Astrocyte of the cerebellum (primary cell): ENCODE measurements around the gene IKZF1.

ENCODE experiments used
- DNase-seq: peaks from one replicate; pipeline ENCODE4 v3.0.0-alpha.2; 2011; ENCODE audit warnings: low read depth
- H3K4me3 ChIP-seq: 2 replicates; pipeline ENCODE4 v1.5.1; 2011; ENCODE audit warnings: mild to moderate bottlenecking, low read depth, low read length, moderate library complexity
- in situ Hi-C: cut with HindIII; loops from 2 replicates; pipeline ENCODE4 v1.10.0; 2017; ENCODE audit warnings: low sequenced_read_pairs
- TF ChIP-seq, protein P1 (sequence below): IDR thresholded peaks from 2 replicates; pipeline ENCODE4 v1.5.1; 2012; ENCODE audit warnings: low read length, low read depth, moderate library complexity, mild to moderate bottlenecking; ENCODE audit errors: missing control alignments

The IKZF1 gene

DNA sequence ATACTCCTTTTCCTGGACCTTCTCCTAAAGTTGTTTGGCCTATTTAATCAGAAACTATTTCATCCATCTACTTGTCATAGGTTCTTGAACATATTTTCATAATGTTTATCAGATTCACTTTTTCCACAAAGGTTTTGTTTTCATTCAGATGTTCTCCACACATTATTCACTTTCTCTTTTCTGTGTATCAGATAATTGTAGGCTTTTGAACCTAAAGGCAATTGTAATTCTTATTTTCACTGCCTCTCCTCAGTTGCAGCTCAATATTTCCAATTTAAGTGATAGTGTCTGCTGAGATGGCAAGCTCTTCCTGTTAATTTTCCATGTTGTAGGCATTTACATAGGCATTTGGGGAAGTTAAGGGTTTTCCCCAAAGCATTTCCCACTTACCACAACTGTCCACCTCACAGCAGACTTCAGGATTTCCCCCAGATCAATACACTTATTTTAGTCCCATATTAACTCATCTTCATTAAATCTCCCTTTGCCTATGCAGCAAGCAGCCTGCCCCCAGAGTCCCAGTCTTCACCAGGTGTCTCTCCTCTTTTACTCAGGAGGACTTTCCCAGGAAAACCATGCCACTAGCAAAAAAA lies 12.3 kb upstream of the IKZF1 start:
- TF ChIP-seq, protein P1, sequence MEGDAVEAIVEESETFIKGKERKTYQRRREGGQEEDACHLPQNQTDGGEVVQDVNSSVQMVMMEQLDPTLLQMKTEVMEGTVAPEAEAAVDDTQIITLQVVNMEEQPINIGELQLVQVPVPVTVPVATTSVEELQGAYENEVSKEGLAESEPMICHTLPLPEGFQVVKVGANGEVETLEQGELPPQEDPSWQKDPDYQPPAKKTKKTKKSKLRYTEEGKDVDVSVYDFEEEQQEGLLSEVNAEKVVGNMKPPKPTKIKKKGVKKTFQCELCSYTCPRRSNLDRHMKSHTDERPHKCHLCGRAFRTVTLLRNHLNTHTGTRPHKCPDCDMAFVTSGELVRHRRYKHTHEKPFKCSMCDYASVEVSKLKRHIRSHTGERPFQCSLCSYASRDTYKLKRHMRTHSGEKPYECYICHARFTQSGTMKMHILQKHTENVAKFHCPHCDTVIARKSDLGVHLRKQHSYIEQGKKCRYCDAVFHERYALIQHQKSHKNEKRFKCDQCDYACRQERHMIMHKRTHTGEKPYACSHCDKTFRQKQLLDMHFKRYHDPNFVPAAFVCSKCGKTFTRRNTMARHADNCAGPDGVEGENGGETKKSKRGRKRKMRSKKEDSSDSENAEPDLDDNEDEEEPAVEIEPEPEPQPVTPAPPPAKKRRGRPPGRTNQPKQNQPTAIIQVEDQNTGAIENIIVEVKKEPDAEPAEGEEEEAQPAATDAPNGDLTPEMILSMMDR = no peak
- DNase-seq = no peak
- no peak overlapping the region for H3K4me3 ChIP-seq
- in situ Hi-C loops = no loop called here

DNA sequence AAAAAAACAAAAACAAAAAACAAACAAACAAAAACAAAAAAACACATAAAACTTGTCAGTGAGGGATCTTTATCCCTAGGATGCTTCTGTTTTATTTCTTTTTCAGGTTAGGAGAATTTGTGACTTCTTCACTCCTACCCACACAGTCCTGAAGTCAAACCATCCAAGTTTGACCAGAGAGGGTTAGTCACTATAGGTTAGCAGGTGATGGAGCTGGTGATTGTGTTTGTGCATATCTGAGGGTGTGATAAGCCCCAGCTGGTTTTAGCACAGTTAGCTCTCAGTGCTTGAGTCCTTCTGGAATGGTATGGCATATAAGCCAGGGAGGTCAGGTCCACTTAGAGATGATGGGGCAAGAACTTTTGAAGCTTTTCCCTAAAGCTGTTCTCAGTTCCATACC lies 11.8 kb upstream of the IKZF1 start:
- TF ChIP-seq, protein P1 = no peak
- no peak for DNase-seq
- in situ Hi-C loops = no loop called here
- H3K4me3 ChIP-seq = no peak overlapping the region

DNA sequence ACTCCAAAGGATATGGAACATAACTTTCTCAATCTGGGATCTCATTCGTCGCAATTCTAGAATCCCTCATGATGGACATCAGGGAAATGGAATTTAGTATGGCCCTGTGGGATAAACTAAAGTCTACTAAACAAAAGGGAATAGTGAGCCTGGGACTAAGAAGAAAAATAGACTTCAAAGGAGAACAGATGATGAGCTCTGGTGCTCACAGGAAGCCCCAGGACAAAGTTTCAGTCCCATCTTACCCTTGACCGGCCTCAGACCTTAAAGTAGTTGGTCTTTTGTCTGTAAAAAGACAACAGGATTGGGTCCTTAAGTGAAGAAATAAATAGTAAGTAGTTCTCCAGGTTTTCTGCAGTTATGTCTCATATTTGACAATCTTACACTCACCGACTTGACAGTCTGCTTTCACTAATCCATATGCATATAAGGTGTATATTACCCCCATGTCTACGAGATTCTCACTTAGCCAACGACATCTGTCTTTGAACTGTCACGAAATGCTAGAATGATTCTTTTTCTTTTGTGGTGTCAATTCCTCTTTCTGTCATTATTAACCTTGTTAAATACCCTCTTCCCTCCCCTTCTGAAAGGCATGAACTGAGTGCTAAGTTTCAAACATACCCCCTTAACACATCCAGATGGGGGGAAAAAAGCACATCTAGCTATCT lies 10.9 kb upstream of the IKZF1 start:
- no peak overlapping the region for H3K4me3 ChIP-seq
- TF ChIP-seq, protein P1 = no peak
- no peak for DNase-seq
- in situ Hi-C loops = no loop called here

DNA sequence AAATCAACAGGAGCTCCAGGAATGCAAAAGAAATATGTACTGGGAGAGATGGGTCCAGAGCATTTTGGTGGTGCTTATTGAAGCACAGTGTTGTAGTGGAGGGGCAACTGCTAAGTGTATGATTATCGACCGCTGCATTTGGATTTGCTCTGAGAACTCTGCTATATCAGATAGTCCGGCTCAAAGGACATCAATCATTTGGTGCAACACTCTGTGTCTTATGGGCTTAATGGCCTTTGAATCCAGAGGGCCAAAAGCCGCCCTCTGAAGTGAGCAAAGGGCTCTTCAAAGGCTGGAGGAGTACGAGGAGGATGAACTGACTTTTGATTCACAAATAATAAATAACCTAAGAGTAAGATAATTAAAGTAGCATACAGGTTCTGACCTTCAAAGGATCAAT lies 9.4 kb upstream of the IKZF1 start:
- no peak overlapping the region for H3K4me3 ChIP-seq
- in situ Hi-C loops = no loop called here
- no peak for DNase-seq
- TF ChIP-seq, protein P1 = no peak

- in situ Hi-C loops = no loop called here
- no peak for DNase-seq
- TF ChIP-seq, protein P1 = no peak
- H3K4me3 ChIP-seq = no peak overlapping the region
These were observed 7.7 kb upstream of the IKZF1 start for GRCh38 chr7:50296799-50297198.

DNA sequence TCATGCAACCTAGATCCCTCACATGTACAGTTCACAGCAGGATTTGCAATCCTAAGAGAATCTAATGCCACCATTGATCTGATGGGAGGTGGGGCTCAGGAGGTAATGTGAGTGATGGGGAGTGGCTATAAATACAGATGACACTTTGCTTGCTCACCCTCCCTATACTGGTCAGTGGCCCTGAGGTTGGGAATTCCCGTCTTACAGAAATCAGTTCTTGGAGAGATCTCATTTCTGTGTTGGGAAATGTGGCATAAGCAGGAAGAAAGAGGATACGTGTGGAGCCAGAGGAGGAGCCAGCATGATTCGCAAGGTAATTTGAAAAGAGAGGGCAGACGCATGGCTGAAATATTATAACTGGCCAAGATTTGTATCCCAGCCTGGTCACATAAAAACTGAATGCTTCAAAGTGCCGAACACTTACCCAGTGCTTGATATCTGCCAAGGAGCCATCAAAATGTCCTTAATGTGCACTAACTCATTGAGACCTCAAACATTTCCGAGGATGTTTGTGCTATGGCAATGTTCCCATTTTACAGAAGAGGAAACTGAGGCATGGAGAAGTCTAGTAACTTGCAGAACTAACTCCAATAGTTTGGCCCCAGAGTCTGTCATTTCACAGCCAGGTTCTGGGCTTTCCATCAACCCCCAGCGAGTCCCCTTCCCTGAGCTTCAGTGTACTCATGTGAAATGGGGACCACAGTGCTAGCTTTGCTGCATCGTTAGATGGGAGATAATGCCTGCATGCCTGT lies 5.5 kb upstream of the IKZF1 start:
- H3K4me3 ChIP-seq = no peak overlapping the region
- TF ChIP-seq, protein P1 = no peak
- in situ Hi-C loops = no loop called here
- DNase-seq = no peak
